Stimulated activated CD8-positive, alpha-beta memory T cell treated with anti-CD3 and anti-CD28 coated beads, Interleukin-7, amount 100 ng/mL, for 24 hours (primary cell): ENCODE results near the gene ATP2B1.

Source experiments
- DNase-seq: peaks from one replicate; pipeline ENCODE4 v3.0.0-alpha.2; 2020; ENCODE audit warnings: low read depth

The ATP2B1 gene

DNA sequence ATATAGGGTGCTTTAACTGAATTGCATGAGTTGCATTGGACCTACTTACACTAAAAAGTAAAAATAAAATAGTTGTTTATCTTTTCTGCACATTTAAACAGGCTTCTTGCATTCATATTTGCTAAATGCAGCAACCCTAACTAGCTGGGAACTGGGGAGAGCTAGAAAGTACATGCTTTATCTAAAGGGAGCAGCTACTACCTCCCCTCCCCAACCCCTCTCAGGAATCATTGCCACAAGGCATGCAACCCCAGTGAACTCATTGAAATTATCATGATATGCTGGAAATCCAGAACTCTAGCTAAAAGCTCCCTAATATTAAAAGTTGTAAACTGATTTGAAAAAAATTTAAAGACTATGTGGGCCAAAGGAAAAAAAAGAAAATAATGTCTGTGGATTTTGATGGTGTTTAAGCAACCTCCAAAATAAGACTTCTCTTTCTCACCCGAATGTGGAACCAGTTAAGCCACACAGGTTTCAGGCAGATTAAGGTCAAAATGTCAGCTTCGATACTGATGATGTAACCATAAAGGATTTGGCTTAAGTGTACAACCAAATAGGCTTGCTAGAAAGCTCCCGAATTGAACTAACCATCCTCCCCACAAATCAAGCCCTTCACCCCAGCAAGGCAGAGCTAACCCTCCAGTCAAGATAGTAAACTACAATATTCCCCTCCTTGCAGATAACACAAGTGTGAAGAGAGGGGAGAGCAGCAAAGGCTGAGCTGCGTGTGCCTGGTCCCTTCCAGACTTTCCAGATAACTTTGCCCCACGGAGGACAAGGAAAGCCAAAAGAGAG, 169.0 kb downstream of the ATP2B1 start:
- no peak for DNase-seq

DNA sequence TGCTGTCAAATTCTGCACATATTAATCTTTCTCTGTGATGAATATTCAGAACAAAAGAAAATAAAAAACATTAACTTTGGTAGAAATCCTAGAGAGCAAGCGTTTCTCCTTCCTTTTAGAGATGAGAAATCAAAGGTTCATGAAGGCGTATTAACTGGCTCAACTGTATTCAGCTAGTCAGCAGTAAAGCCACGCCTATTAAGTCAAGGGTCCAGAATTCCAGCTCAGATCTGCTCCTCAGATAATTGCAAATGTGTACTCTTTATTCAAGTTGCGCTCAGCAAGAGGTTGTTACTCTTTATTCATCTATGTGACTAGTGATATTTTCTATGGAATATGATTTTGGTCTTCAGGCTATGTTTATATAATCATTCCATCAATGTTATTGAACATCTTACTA, 169.7 kb downstream of the ATP2B1 start:
- DNase-seq, result no peak
